Activated CD4-positive, alpha-beta T cell treated with anti-CD3 and anti-CD28 coated beads for 48 hours (primary cell): Measurements from ENCODE around the gene PCDHGB7.
A peak's percentile ranks its signal among the peaks of the same experiment; 100 is the strongest.
"Not testable (repeated sequence)": the region's sequence is repeated elsewhere in the genome, so short reads cannot be mapped to it uniquely, and the experiment has no call there.

Experiments used
- DNase-seq: peaks from one replicate; pipeline ENCODE4 v3.0.0-alpha.2; 2020

PCDHGB7 gene

DNA sequence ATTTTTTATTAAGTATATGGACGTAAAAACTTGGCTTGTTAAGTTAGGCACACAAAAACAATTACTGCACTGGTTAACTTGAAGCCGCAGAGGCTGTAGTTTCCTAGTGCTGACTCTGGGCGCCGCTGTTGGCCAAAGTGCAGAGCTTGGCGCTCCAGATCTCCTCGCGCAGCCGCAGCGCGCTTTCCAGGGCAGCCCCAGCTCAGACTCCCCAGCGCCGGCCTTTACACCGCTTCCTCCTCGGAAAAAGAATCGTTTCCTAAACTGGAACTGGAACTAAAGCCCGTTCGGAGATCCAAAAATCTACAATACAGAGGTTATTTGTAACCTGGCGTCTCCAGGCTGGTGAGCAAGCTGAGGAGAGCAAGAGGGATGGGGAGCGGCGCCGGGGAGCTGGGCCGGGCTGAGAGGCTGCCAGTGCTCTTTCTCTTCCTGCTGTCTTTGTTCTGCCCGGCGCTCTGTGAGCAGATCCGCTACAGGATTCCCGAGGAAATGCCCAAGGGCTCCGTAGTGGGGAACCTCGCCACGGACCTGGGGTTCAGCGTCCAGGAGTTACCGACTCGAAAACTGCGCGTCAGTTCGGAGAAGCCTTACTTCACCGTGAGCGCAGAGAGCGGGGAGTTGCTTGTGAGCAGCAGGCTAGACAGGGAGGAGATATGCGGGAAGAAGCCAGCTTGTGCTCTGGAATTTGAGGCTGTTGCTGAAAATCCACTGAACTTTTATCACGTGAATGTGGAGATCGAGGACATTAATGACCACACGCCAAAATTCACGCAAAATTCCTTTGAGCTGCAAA lies 19.5 kb upstream of the PCDHGB7 start, which contains the start of gene PCDHGB5:
TSS of gene PCDHGB5 (plus strand) at position 192 of the 796 bp plus-strand sequence. CDS start at position 373, 181 bp downstream.
- peak; percentile 66 for DNase-seq

- no peak for DNase-seq
Measured at GRCh38 chr5:141398608-141399007, 18.9 kb upstream of the PCDHGB7 start.

DNA sequence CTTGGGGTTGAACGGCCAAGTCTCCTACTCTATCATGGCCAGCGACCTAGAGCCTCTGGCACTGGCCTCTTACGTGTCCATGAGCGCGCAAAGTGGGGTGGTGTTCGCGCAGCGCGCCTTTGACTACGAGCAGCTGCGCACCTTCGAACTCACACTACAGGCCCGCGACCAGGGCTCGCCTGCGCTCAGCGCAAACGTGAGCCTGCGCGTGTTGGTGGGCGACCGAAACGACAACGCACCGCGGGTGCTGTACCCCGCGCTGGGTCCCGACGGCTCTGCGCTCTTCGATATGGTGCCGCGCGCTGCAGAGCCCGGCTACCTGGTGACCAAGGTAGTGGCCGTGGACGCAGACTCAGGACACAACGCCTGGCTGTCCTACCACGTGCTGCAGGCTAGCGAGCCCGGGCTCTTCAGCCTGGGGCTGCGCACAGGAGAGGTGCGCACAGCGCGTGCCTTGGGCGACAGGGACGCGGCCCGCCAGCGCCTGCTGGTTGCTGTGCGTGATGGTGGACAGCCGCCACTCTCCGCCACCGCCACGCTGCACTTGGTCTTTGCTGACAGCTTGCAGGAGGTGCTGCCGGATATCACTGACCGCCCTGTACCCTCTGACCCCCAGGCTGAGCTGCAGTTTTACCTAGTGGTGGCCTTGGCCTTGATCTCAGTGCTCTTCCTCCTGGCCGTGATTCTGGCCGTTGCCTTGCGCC lies 17.8 kb upstream of the PCDHGB7 start:
- DNase-seq, result no peak

DNA sequence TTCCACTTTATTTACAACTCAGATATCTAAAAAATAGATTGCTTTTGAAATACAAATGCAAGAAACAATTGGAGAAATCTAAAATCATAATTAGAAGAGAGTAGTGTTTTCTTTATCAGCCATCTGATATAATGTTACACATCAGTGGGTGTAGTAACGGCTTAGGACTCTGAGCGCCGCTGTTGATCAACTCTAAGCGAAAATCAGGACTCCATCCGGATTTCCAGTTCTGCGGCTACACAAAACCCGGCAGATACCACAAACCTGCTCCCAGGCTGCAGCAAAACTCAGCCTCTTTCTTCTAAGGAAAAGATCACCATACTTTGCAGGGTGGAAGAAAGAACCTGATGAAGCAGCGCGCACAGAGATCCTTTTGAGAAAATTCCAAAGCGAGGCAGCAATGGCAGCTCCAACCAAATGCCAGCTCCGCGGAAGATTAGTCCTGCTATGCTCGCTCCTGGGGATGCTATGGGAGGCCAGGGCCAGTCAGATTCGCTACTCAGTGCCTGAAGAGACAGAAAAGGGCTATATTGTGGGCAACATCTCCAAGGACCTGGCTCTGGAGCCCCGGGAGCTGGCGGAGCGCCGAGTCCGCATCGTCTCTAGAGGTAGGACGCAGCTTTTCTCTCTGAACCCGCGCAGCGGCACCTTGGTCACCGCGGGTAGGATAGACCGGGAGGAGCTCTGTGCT lies 14.8 kb upstream of the PCDHGB7 start, which contains the start of gene PCDHGA9:
TSS of gene PCDHGA9 (plus strand) at position 226 of the 691 bp plus-strand sequence. CDS start at position 401, 175 bp downstream.
- DNase-seq, result no peak

GRCh38 chr5:141403387-141403786 lies 14.1 kb upstream of the PCDHGB7 start:
- no peak for DNase-seq

GRCh38 chr5:141407790-141408505 lies 9.5 kb upstream of the PCDHGB7 start, which contains the start of gene PCDHGB6:
Gene PCDHGB6, plus strand, starts transcription at chr5:141408021. Its CDS starts 182 bp downstream, at chr5:141408203.
- DNase-seq, result peak; percentile 67

- no peak for DNase-seq
Measured at GRCh38 chr5:141409598-141410306, 7.7 kb upstream of the PCDHGB7 start.

DNA sequence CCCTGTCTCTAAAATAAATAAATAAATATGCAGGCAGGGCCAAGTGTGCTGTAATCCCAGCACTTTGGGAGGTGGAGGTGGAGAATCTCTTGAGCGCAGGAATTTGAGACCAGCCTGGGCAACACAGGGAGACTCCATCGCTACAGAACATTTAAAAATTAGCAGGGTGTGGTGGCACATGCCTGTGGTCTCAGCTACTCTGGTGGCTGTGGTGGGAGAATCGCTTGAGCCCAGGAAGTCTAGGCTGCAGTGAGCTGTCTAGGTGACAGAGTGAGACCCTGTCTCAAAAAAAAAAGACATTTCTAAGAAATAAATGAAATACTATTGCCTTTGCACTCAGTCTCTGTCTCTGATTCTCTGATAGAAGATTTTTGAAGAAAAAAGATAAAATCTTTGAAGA lies 5.9 kb upstream of the PCDHGB7 start:
- no peak for DNase-seq

- DNase-seq, result peak; percentile 70
Measured at GRCh38 chr5:141412854-141413539, 4.5 kb upstream of the PCDHGB7 start, which contains the start of gene PCDHGA10. Gene PCDHGA10, plus strand, starts transcription at chr5:141412987. Its CDS starts 189 bp downstream, at chr5:141413176.

GRCh38 chr5:141413540-141414069 lies 3.9 kb upstream of the PCDHGB7 start:
- DNase-seq, result no peak

DNA sequence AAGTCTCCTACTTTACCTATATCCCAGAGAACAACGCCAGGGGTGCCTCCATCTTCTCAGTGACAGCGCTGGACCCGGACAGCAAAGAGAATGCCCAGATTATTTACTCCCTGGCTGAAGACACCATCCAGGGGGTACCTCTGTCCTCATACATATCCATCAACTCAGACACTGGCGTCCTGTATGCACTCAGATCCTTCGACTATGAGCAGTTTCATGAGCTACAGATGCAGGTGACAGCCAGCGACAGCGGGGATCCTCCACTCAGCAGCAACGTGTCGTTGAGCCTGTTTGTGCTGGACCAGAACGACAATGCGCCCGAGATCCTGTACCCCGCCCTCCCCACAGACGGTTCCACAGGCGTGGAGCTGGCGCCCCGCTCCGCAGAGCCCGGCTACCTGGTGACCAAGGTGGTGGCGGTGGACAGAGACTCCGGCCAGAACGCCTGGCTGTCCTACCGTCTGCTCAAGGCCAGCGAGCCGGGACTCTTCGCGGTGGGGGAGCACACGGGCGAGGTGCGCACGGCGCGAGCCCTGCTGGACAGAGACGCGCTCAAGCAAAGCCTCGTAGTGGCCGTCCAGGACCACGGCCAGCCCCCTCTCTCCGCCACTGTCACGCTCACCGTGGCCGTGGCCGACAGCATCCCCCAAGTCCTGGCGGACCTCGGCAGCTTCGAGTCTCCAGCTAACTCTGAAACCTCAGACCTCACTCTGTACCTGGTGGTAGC lies 2.8 kb upstream of the PCDHGB7 start:
- DNase-seq, result not testable (repeated sequence)

DNA sequence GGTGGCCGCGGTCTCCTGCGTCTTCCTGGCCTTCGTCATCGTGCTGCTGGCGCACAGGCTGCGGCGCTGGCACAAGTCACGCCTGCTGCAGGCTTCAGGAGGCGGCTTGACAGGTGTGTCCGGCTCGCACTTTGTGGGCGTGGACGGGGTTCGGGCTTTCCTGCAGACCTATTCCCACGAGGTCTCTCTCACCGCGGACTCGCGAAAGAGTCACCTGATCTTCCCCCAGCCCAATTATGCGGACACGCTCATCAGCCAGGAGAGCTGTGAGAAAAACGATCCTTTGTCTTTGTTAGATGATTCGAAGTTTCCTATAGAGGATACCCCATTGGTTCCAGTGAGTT lies 2.2 kb upstream of the PCDHGB7 start:
- not testable (repeated sequence) for DNase-seq

GRCh38 chr5:141419074-141419880 lies 1.8 kb downstream of the PCDHGB7 start:
- DNase-seq, result no peak

DNA sequence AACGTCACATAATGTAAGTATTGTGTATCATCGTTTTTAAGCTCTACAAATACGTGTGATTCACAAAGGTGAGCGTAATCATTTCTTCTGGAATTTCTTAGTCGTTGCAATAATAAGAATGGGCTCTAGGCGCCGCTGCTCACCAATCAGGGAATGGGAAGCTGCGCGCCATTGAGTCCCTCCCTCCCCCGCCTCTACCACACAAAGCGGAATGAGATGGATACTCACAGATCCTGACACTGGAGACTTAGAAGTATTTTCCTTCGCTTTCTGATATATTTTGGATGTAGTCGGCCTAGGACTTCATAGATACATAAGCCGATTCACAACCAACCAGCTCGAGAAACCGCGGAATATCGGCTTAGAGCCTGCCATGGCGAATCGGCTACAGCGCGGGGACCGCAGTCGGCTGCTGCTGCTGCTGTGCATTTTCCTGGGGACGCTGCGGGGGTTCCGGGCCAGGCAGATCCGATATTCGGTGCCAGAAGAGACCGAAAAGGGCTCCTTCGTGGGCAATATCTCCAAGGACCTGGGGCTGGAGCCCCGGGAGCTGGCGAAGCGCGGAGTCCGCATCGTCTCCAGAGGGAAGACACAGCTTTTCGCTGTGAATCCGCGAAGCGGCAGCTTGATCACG lies 3.5 kb downstream of the PCDHGB7 start, which contains the start of gene PCDHGA11:
TSS of gene PCDHGA11 (plus strand) at position 197 of the 634 bp plus-strand sequence. CDS start at position 374, 177 bp downstream.
- peak; percentile 75 for DNase-seq

GRCh38 chr5:141421489-141421855 lies 4.0 kb downstream of the PCDHGB7 start:
- no peak for DNase-seq

GRCh38 chr5:141422742-141423291 lies 5.3 kb downstream of the PCDHGB7 start:
- DNase-seq, result no peak

GRCh38 chr5:141427783-141428426 lies 10.4 kb downstream of the PCDHGB7 start:
- DNase-seq, result no peak
